WERI-Rb-1 (cell line): Measurements from ENCODE around the gene TSPAN11.

ENCODE experiments used
- DNase-seq: peaks from one replicate; pipeline ENCODE4 v3.0.0-alpha.2; 2020
- H3K27ac ChIP-seq: fragments of 250-450 bp; sonication (Bioruptor Pico); 2 replicates; pipeline ENCODE4 v1.5.1; 2020; ENCODE audit warnings: mild to moderate bottlenecking, moderate library complexity
- H3K27me3 ChIP-seq: fragments of 250-450 bp; sonication (Bioruptor Pico); 2 replicates; pipeline ENCODE4 v1.5.1; 2021; ENCODE audit warnings: mild to moderate bottlenecking, low read depth, moderate library complexity; ENCODE audit not compliant: insufficient read depth, severe bottlenecking
- H3K36me3 ChIP-seq: fragments of 250-450 bp; sonication (Bioruptor Pico); 2 replicates; pipeline ENCODE4 v1.5.1; 2020; ENCODE audit warnings: mild to moderate bottlenecking, moderate library complexity
- H3K4me3 ChIP-seq: 2 replicates; pipeline ENCODE4 v1.5.1; 2011; ENCODE audit warnings: low read depth, mild to moderate bottlenecking, control low read depth, low read length
- H3K9me3 ChIP-seq: fragments of 250-450 bp; sonication (Bioruptor Pico); 2 replicates; pipeline ENCODE4 v1.5.1; 2021; ENCODE audit warnings: mild to moderate bottlenecking, moderate library complexity; ENCODE audit not compliant: severe bottlenecking
- CTCF ChIP-seq: IDR thresholded peaks from 2 replicates; pipeline ENCODE4 v1.5.1; 2011; ENCODE audit warnings: low read depth, mild to moderate bottlenecking, control low read depth, inconsistent platforms, low read length

TSPAN11 gene

GRCh38 chr12:30913323-30913722 lies 13.2 kb upstream of the TSPAN11 start:
- Histone ChIP-seq H3K27me3 (no peaks in the 10 kb centered on the region), H3K4me3 (no peak overlapping the region), H3K27ac (no peak overlapping the region), H3K9me3 (no peaks in the 10 kb centered on the region), H3K36me3 (no peaks in the 10 kb centered on the region)
- DNase-seq: no peak
- TF ChIP-seq CTCF: no peak

GRCh38 chr12:30914986-30915591 lies 11.5 kb upstream of the TSPAN11 start:
- DNase-seq: no peak
- Histone ChIP-seq H3K27me3 (no peaks in the 10 kb centered on the region), H3K4me3 (no peak overlapping the region), H3K27ac (no peak overlapping the region), H3K9me3 (no peaks in the 10 kb centered on the region), H3K36me3 (no peaks in the 10 kb centered on the region)
- no peak for TF ChIP-seq CTCF

GRCh38 chr12:30923057-30923456 lies 3.5 kb upstream of the TSPAN11 start:
- no peak for DNase-seq
- Histone ChIP-seq H3K27me3 (no peaks in the 10 kb centered on the region), H3K27ac (no peak overlapping the region), H3K9me3 (peaks cover 3% of the 10 kb centered on the region), H3K4me3 (no peak overlapping the region), H3K36me3 (no peaks in the 10 kb centered on the region; the same call in 1 of the 2 replicates)
- TF ChIP-seq CTCF: no peak

- Histone ChIP-seq H3K9me3 (peaks cover 3% of the 10 kb centered on the region), H3K36me3 (peaks cover 27% of the 10 kb centered on the region), H3K27ac (peak overlapping the region; percentile 96), H3K4me3 (peak overlapping the region; percentile 58), H3K27me3 (no peaks in the 10 kb centered on the region)
- peak; percentile 86 for DNase-seq
- TF ChIP-seq CTCF: no peak
Measured at GRCh38 chr12:30925607-30926242, 823 bp upstream of the TSPAN11 start.

- no peak for TF ChIP-seq CTCF
- peak overlapping the region; percentile 58 for H3K4me3 ChIP-seq
Measured at GRCh38 chr12:30927222-30927611, 669 bp downstream of the TSPAN11 start.

More at GRCh38 chr12:30927222-30927611, 669 bp downstream of the TSPAN11 start:
- Histone ChIP-seq H3K27me3 (no peaks in the 10 kb centered on the region), H3K36me3 (peaks cover 31% of the 10 kb centered on the region), H3K27ac (peak overlapping the region; percentile 96), H3K9me3 (peaks cover 3% of the 10 kb centered on the region)
- DNase-seq: no peak
